Activated CD8-positive, alpha-beta memory T cell treated with anti-CD3 and anti-CD28 coated beads, Interleukin-2, amount 50 U/mL, for 4 hours (primary cell): ENCODE data around the gene UBA1.

Experiments
- DNase-seq: peaks from one replicate; pipeline ENCODE4 v3.0.0-alpha.2; 2020

Gene UBA1

DNA sequence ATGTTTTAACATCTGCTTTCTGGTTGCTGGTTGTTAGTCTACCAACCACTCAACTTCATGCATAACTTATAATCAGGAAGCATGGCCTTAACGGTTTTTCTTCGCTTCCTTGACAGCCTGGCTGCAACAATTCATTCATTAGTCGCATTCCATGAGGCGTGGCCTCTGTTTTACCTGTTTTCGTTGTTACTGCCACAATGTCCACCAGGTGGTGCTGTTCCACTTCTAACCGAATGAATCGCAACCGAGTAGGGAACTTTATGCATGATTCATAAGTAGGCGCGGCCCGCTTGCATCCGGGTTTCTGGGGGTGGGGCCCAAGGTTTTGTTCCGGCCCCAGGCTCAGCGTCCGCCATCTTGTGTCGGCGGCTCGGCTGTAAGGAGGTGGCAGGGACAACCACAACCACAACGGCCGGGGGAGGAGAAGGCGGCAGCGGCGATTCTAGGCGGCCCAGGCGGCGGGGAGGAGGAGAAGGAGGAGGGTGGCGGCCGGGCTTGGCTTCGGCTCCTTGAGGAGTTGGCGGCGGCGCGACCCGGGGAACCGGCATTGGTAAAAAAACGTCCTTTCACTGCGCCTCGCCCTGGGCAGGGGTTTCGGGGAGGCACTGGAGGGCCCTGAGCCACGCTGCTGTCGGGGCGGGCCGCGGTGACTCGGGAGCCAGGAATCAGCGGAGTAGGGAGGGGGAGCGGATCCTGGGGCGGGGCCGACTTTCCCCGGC is at the start of gene UBA1:
Gene UBA1, plus strand, starts transcription at position 355 of the 719 bp plus-strand sequence. CDS start 4,974 bp downstream, outside the sequence.
- peak; percentile 98 for DNase-seq

DNA sequence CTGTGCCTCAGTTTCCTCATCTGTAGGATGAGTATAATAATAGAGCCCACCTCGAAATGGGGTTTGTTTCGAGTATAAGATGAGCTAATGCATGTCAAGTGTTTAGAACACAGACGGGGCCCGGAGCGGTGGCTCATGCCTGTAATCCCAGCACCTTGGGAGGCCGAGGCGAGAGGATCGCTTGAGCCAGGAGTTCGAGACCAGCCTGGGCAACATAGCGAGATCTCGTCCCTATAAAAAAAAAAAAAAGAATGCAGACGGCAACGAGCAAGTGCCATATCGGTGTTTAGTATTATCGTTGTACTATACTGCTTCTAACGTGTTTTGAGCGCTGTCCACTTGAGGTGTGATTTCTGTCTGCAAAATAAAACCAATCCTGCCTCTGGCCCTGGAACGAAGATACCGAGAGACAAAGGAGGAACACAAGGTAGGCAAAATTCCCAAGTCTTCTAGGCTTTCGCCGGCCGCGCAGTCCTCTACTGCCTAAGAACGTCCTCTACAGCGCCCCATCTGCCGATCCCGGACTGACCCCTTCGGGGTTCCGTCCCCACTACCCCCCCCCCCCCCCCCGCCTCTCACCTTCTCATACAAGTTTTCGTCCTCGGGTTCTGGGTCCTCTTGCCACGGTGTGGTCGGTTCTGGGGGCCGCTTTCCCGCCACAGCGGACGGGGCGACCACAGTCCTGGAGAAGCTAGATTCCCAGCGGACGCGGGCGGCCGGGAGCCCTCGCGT is 49.6 kb upstream of the UBA1 start:
- DNase-seq, result peak; percentile 19

DNA sequence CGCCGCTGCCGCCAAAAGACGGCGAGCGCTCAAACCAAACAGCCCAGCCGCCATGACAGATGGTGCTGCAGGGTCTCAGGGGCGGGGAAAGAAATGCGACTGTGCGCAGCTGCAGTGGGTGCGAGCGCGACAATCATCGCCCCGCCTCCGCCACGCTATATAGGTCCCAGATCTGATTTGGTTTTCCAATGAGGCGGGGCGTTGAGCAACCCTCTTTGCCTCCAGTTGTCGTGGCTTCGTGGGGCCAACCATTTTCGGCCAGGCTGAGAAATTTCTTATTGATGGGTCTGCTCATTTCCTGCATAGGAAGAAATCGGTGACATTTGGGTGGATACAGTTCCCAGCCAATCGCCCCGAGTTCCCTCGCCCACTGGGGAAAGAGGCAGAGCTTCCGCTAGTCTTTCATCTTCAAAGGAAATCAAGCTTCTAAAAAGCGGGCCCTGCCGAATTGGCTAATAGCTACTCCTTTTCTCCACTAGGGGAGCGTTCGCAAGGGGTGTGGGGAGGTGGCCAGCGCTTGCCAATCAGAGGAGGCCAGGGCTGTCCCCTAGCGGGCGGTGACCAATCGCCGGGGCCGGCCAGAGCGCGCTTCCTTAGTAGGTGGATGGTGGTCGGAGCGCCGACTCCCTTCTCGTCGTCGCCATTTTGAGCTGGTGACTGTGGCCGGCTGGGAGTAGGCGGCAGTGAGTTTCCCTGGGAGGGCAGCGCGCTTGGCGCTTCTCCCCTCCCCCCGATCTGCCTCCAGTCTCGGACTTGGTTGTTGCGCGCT is 48.8 kb upstream of the UBA1 start, which contains the start of the genes NDUFB11 and RBM10:
Gene NDUFB11, minus strand, starts transcription at position 77 of the 769 bp plus-strand sequence. Its CDS starts 23 bp downstream, at position 54.
Gene RBM10, plus strand, starts transcription at position 596 of the 769 bp plus-strand sequence. CDS start 2,261 bp downstream, outside the sequence.
- peak; percentile 83 for DNase-seq

DNA sequence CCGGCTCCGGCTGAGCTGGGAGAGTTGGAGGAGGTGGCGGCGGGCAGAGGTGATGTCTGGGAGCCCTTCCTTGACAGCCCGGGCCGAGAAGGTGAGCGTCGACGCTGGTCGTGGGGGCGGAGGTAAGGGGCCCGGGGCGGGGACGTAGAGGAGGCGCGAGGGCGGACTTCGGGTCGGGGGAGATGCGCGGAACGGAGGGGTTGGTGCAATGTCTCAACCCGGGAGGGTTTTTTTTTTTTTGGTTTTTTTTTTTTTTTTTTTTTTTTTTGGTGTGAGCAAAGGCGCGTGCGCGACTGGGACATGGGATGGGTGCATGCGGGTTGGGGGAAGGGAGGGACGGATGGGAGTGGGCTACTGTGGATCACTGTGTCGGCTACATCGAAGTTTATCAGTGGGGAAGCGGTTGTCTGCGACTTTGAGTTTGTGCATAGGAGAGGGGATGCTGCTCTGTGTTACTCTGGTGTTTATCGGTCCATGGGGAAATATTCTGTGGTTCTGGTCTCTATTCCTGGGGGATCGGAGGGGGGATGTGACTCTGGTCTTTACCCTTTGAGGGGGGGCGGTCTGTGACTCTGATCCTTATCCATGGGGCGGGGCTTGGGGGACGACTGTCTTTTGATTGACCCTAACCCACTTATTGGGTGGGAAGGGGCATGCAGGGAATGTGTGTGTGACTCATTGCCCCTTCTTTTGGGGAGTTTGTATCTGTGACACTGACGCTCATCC is 48.1 kb upstream of the UBA1 start:
- no peak for DNase-seq

DNA sequence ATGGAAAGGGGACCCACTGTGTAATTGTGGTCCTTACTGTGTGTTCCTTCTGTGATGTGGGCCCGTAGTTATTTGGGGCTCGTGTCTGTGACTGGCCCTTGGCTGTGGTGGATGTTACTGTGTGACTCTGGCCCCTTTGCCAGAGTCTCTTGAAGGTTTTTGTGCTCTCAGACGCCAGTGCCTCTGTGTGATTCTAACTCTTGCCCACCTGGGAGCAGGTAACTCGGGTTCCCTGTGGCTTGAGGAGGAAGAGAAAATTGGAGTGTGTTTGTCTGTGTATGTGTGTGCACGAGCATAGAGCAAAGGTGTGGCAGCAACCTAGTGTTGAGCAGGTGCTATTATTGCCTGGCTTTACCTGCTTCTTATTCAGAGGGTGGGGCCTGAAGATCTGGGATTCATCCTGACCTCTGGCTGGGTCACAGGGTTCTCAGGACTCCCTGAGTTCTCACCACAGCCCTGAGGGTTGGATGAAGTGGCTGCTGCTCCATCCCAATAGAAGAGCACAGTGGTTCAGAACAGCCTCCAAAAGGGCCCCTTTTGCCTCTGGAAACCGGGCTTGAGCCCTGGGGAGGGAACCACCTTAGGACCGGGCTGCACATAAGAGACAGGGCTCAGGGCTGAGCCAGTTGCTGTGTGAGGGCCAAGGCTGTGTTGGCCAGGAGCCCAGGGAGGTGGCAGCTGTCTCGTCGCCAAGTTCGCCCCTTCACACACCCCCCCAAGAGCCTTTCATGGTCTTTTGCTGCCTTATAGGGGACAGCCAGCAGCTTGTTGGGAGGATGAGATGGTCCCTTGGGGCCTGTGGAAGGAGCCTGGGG is 47.3 kb upstream of the UBA1 start:
- no peak for DNase-seq

DNA sequence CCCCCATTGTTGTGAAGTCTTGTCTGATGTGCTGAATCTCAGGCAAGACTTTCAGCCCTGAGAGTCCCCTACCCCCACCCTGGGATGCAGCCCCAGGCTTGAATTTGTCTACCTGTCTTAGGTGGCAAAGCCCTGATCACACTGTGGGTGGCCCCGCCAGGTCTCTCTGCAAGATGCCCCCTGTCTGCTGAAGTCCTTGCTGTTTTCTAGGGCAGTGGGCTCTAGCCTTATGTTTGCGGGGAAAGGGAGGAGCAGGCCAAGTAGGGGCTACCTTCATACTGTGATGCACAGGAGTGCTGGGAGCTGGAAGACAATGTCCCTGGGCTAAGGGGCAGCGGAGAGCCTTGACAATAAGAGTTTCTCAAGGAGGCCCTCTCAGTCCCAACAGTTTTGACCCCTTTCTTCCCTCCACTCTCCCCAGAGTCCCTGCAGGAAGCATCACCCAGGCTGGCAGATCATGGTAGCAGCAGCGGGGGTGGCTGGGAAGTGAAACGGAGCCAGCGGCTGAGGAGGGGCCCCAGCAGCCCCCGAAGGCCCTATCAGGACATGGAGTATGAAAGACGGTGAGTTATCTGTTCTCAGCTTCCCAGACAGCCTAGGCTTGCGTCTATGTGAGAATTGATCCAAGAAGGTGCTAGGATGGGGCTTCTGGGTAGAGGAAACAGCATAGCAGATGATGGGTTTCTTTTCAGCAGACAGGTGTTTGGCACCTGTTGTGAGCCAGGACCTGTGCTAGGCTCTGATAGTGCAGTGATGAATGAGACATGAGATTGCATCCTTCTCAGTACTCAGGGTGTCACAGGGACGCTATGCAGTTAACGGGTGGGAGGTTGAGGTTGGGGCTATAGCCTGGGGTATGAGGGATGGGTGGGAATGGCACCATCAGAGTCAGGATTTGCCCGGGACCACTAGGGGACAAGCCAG is 46.4 kb upstream of the UBA1 start:
- DNase-seq, result no peak

DNA sequence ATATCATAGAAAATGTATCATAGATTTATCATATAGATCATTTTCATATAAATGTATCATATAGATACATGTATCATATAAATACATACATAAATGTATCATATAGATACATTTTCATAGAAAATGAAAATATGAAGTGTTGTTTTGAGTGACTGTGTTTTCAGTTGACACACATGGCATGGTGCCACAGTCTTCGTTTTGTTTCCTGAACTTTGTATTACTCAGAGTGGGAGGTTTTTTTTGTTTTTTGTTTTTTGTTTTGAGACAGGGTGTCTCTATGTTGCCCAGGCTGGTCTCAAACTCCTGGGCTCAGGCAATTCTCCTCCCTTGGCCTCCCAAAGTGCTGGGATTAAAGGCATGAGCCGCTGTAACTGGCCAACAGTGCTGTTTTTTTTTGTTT is 44.7 kb upstream of the UBA1 start:
- no peak for DNase-seq

DNA sequence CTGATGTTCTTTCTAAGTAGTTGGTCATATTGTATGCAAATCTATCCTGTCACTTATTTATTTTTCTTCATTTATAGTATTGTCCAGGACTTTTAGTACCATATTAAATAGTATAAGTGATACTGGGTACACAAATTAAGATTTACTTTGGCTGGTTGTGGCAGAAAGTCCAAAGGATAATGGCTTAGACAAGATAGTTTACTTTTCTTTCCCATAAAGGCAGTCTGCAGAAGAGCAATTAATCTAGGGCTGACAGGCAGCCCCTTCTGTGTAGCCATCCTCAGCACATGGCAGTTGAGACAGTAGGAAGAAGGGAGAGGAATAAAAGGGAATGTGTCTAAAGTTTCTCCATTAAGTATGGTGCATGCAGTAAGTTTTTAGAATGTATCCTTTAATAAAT is 42.2 kb upstream of the UBA1 start:
- no peak for DNase-seq

DNA sequence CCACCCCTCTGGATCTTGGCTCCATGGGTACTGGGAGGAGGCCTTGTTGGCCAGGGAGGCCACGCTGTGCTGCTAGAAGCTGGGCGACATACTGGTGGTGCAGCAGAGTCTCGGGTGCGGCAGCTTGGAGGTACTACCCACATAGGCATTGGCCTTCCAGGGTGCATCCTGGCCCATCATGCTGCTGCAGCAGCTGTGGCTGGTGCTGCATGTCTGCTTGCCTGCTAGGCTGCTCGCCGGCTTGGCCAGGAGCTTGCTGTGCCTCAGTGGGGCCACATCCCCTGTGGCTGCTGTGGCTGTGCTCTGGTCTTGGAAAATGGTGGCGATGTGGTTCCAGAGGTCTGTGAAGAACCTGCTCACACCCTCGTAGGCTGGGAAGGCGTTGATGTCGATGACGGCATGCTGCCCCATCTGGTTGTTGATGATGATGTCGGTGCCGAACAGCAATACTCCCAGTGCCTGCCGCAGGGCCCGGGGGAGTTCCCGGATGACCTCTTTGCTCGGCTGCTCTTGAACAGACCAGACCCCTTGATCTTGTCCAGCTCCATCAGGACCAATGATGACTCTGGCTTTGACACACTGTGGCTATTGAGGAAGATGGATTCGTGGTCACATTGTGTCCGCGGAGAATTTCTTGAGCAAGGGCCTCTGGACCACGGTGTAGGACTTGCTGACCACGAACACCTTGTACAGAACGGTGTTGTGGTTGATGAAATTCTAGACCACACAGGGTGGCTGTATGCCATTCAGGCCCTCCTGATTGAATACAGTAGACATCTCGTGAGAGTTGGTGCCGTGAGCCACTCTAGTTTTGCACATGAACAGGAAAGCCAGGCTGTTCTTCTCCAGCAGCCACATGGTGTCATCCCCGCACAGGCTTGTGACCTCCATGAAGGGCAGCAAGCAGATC is 36.8 kb upstream of the UBA1 start:
- DNase-seq, result no peak

DNA sequence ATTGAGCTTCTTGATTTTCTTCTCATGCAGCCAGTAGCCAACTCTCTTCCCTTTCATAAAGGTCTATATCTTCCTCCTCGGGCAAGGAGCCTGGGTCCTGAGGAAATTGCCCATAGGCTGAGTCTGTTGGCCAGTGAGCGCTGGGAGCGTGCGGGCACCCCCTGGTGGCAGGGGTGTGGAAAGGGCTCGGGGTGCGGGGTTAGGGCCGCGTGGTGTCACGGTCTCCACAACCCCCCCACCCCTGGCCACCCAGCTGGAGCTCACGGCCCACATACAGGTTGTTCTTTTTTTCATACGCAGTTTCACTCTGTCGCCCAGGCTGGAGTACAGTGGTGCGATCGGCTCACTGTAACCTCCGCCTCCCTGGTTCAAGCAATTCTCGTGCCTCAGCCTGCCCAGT is 35.5 kb upstream of the UBA1 start:
- no peak for DNase-seq

DNA sequence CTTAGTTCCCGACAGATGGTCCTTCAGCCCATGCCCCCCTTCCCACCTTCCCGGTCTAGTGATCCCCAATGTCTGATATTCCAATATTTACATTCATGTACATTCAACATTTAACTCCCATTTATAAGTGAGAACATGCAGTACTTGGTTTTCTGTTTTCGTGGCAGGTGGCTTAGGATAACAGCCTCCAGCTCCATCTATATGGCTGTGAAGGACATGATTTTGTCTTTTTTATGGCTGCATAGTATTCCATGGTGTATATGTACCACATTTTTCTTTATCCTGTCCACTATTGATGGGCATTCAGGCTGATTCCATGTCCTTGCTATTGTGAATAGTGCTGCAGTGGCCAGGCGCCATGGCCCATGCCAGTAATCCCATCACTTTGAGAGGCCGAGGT is 34.8 kb upstream of the UBA1 start:
- DNase-seq, result no peak

DNA sequence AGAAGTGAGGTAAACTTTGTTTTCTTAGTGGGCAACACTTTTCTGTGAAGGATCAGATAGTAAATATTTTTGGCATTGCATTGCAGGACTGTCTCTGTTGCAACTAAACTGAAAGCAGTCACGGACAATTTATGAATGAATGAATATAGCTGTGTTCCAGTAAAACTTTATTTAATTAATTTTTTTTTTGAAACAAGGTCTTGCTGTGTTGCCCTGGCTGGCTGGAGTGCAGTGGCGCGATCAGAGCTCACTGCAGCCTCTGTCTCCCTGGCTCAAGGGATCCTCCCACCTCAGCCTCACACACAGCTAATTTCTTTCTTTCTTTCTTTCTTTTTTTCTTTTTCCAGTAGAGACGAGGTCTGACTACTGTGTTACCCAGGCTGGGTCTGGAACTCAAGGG is 32.8 kb upstream of the UBA1 start:
- DNase-seq, result no peak

DNA sequence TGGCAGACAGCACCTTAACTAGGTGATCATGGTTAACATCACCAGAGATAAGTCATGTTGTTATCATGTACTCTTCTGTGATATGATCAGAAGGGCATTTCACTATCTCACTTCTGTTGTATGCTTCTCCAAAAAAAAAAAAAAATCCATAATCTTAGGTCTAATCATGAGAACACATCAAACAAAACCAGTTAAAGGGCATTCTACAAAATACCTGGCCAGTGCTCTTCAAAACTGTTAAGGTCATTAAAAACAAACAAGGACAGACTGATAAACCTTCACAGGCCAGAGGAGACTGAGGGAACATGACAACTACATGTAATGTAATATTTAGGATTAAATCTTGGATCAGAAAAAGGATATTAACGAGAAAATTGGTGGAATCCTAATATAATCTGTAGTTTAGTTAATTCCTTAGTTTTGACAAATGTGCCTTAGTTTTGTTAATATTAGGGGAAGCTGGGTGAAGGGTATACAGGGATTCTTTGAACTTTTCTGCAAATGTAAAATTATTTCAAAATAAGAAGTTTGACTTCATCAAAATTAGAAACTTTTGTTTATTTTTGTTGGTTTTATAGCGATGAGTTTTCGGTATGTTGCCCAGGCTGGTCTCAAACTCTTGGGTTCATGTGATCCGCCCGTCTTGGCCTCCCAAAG is 30.6 kb upstream of the UBA1 start:
- DNase-seq, result no peak

DNA sequence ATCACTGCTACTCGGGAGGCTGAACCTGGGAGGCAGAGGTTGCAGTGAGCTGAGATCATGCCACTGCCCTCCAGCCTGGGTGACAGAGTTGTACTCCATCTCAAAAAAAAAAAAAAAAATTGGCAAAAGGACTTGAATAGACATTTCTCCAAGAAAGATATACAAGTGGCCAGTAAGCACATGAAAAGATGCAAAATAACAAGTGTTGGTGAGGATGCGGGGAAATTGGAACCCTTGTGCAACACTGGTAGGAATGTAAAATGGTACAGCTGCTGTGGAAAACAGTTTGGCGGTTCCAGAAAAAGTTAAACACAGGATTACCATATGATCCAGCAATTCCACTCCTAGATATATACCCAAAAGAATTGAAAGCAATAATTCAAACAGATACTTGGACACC is 29.2 kb upstream of the UBA1 start:
- DNase-seq, result no peak

DNA sequence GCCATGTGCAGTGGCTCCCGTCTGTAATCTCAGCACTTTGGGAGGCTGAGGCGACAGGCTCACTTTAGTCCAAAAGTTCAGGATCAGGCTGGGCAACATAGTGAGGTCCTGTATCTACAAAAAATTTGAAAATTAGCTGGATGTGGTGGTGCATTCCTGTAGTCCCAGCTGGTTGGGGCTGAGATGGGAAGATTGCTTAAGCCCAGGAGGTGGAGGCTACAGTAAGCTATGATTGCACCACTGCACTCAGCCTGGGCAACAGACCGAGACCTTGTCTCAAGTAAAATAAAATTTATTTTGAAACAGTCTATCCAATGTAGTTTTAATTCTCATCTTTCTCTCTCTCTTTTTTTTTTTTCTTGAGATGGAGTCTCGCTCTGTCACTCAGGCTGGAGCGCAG is 27.5 kb upstream of the UBA1 start:
- no peak for DNase-seq

DNA sequence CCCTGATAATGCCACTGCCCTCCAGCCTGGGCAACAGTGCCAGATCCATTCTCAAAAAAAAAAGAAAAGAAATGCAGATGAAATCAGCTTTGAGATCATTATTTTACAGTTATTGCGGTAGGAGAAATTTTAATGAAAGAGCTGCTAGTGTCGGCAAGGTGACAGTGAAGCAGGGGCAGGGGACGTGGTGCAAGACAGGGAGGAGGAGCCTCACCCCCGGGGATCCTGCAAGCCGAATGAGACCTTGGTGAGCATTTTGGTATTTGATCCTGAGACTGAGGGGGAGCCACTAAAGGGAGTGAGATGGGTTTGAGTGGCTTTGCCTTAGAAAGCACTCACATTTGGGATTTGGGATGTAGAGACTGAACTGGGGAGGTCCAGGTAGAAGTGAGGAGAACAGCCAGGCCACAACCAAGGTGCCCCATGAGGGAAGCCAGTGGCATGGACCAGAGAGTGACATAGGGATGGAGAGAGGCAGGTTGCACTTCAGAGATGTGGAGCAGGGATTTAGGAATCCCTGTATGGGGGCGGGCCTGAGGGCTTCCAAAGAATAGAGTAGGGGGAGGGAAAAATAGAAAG is 25.0 kb upstream of the UBA1 start:
- DNase-seq, result no peak

DNA sequence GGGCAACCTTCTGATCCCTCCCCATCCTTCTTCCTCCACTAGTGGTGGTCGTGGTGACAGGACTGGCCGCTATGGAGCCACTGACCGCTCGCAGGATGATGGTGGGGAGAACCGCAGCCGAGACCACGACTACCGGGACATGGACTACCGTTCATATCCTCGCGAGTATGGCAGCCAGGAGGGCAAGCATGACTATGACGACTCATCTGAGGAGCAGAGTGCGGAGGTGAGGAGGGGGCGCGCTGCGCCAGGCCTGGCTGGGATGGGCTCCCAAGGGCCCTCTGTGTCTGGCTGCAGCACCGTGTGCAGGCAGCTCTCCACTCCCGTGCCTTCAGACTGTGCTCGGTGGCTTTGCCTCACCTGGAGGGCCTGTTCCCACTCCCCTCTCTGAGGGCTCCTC is 24.4 kb upstream of the UBA1 start:
- DNase-seq, result no peak

DNA sequence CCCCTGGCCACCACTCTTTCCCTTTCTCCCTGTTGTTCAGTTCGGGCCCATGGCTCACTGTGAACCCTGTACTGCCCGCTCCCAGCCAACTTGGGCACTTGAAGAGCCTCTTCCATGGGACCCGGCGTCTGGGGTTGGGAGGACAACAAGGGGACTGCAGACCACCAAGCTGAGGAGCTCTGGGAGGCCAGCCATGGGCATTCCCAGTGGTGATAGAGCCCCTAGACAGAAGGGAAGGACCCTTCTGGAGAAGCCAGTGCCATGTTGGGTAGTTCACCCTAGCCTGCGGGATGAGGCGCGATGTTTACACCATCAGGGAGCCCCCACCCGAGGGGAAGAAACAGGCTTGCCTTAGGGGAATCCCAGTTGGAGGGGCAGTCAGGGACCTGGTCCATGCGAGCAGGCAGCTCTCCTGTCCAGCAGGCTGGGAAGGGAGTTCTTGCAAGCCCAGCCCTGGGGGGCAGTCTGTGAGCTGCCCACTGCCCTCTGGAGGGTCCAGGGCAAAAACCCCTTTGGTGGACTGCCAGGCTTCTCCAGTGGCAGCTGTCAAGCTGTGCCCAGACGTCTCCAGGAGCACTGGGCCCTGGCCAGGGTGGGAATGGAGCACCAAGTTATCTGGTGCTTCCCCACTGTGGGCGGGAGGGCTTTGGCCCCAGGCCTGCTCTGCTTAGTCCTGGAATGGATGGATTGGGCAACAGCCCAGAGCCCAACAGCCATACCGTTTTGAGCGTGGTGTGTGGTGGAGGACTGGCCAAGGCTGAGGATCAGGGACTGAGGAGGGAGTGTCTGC is 23.7 kb upstream of the UBA1 start:
- DNase-seq, result no peak
